ENCODE data around the gene FCRL4. TPM values are rescaled to one million over a fixed set of nuclear protein-coding genes. Genes with fewer than 3 reads are reported as not detected.

The FCRL4 gene
- total RNA-seq, 1 experiment from 2014 or later: not detected

DNA sequence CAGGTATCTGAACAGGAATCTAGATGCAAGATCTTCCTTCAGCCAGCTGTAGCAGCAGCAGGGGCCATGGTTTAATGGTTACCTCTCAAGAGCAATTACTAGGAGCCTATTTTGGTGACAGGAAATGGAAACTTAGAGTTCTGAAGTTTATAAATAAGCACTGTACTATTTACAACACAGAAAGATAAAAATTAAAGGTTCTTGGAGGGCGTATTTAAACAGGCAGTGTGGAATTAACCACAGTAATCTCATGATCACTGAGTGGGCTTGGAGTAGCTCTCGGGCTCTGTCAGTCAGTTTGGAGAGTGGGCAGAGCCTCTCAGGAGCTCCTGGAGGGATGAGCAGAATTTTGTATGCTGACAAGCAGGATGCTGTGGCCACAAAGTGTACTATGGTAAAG is 35.4 kb downstream of the FCRL4 start:
- Histone ChIP-seq H3K79me2 (ENCODE audit: insufficient read depth, low read length) (no peaks in the 10 kb centered on the region), H3K4me2 (ENCODE audit: low read length) (no peak overlapping the region), H3K27ac (ENCODE audit: low read depth, low read length) (no peak overlapping the region), H2AFZ (ENCODE audit: low read depth, low read length, poor library complexity, severe bottlenecking) (no peak overlapping the region), H3K4me1 (ENCODE audit: control insufficient read depth in 1 of 2, insufficient read depth in 2 of 2, low read length in 2 of 2) (no peaks in the 10 kb centered on the region), H3K27me3 (ENCODE audit: insufficient read depth, low read length) (peaks cover 40% of the 10 kb centered on the region), H3K4me3 (replicated peaks in 1 of 2; ENCODE audit: low read depth in 1 of 2, low read length in 2 of 2) (no peak overlapping the region), H3K36me3 (ENCODE audit: control insufficient read depth in 1 of 2, insufficient read depth in 2 of 2, low read length in 2 of 2) (no peaks in the 10 kb centered on the region), H3K9ac (ENCODE audit: low read length) (no peak overlapping the region), H4K20me1 (ENCODE audit: insufficient read depth) (no peaks in the 10 kb centered on the region), H3K9me2 (ENCODE audit: insufficient read depth) (no peaks in the 10 kb centered on the region), H3K9me3 (ENCODE audit: control insufficient read depth in 1 of 2, insufficient read depth in 1 of 2, low read depth in 1 of 2, low read length in 2 of 2) (no peaks in the 10 kb centered on the region)
- POLR2A ChIA-PET: no interaction called here
- BruUV-seq (replicated peaks): no TSS peak
- RAD21 ChIA-PET (ENCODE audit: low non-redundant PET in 1 of 2, low total read pairs in 2 of 2, uncharacterized antibody in 2 of 2, unreplicated experiment in 2 of 2): no interaction called here
- CTCF ChIA-PET: interaction anchor here (2.2 kb wide), 1 partner anchor 18 kb away, joined by 8 read pairs; no protein-coding TSS in a partner anchor
- TF ChIP-seq, protein P1, sequence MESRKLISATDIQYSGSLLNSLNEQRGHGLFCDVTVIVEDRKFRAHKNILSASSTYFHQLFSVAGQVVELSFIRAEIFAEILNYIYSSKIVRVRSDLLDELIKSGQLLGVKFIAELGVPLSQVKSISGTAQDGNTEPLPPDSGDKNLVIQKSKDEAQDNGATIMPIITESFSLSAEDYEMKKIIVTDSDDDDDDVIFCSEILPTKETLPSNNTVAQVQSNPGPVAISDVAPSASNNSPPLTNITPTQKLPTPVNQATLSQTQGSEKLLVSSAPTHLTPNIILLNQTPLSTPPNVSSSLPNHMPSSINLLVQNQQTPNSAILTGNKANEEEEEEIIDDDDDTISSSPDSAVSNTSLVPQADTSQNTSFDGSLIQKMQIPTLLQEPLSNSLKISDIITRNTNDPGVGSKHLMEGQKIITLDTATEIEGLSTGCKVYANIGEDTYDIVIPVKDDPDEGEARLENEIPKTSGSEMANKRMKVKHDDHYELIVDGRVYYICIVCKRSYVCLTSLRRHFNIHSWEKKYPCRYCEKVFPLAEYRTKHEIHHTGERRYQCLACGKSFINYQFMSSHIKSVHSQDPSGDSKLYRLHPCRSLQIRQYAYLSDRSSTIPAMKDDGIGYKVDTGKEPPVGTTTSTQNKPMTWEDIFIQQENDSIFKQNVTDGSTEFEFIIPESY (IDR thresholded peaks at IDR 0.05; ENCODE audit: extremely low read depth, insufficient replicate concordance, low read length): no peak
- TF ChIP-seq CBX3 (IDR thresholded peaks at IDR 0.05; ENCODE audit: low read depth) (no peak), SRF (IDR thresholded peaks at IDR 0.05; ENCODE audit: low read depth) (no peak), ATF3 (IDR thresholded peaks at IDR 0.05) (no peak), EZH2phosphoT487 (IDR thresholded peaks at IDR 0.05; ENCODE audit: borderline replicate concordance) (no peak), CTCF (IDR thresholded peaks at IDR 0.05 in 2 of 3, conservative IDR thresholded peaks at IDR 0.05 in 1 of 3; ENCODE audit: borderline replicate concordance in 1 of 3, insufficient read depth in 1 of 3, low read depth in 2 of 3, low read length in 2 of 3) (no peak), ELF1 (IDR thresholded peaks at IDR 0.05; ENCODE audit: borderline replicate concordance, low read depth) (no peak), SIN3A (IDR thresholded peaks at IDR 0.05; ENCODE audit: low read depth) (no peak), EZH2 (IDR thresholded peaks at IDR 0.05) (no peak), SP1 (IDR thresholded peaks at IDR 0.05; ENCODE audit: low read depth) (no peak), ZNF274 (IDR thresholded peaks at IDR 0.05; ENCODE audit: low read depth, low read length) (no peak), YY1 (IDR thresholded peaks at IDR 0.05; ENCODE audit: extremely low read depth, insufficient replicate concordance, low read depth, low read length) (no peak), EGR1 (IDR thresholded peaks at IDR 0.05; ENCODE audit: low read depth) (no peak), FOSL1 (IDR thresholded peaks at IDR 0.05; ENCODE audit: low read depth) (no peak)
- intact Hi-C loops (cut with micrococcal nuclease): no loop called here
- no peak for DNase-seq (ENCODE audit: low read depth, low spot score)
- ATAC-seq: no peak
